GM12874 (cell line): ENCODE measurements around the gene ADARB2.

Experiments used
- CTCF ChIP-seq: IDR thresholded peaks from 2 replicates; pipeline ENCODE4 v1.5.1; 2011; ENCODE audit warnings: low read depth, mild to moderate bottlenecking, control low read depth, low read length, moderate library complexity; ENCODE audit not compliant: insufficient read depth

The ADARB2 gene

GRCh38 chr10:1611936-1612550, 125.3 kb downstream of the ADARB2 start:
- no peak for TF ChIP-seq CTCF

GRCh38 chr10:1610986-1611770, 126.1 kb downstream of the ADARB2 start:
- no peak for TF ChIP-seq CTCF

GRCh38 chr10:1609648-1609970, 127.7 kb downstream of the ADARB2 start:
- TF ChIP-seq CTCF = no peak

GRCh38 chr10:1608851-1609647, 128.3 kb downstream of the ADARB2 start:
- no peak for TF ChIP-seq CTCF

- TF ChIP-seq CTCF = no peak
These were observed 128.9 kb downstream of the ADARB2 start for GRCh38 chr10:1608408-1608807.

- TF ChIP-seq CTCF = no peak
These were observed 129.9 kb downstream of the ADARB2 start for GRCh38 chr10:1607466-1607865.
